Measurements from ENCODE around the gene GIT2.

GIT2 gene

DNA sequence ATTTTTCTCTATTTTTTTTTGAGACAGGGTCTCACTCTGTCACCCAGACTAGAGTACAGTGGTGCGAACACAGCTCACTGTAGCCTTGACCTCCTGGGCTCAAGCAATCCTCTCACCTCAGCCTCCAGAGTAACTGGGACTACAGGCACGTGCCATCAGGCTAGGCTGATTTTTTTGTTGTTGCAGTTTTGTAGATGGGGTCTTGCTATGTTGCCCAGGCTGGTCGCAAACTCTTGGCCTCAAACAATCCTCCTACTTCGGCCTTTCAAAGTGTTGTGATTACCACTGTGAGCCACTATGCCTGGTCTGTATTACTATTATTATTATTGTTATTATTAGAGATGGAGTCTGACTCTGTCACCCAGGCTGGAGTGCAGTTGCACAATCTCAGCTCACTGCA, 23.3 kb downstream of the GIT2 start:
- TF ChIP-seq EZH2 (IDR thresholded peaks at IDR 0.05; ENCODE audit: borderline replicate concordance, low read depth, low read length, severe bottlenecking), result no peak
- TF ChIP-seq, protein P1, sequence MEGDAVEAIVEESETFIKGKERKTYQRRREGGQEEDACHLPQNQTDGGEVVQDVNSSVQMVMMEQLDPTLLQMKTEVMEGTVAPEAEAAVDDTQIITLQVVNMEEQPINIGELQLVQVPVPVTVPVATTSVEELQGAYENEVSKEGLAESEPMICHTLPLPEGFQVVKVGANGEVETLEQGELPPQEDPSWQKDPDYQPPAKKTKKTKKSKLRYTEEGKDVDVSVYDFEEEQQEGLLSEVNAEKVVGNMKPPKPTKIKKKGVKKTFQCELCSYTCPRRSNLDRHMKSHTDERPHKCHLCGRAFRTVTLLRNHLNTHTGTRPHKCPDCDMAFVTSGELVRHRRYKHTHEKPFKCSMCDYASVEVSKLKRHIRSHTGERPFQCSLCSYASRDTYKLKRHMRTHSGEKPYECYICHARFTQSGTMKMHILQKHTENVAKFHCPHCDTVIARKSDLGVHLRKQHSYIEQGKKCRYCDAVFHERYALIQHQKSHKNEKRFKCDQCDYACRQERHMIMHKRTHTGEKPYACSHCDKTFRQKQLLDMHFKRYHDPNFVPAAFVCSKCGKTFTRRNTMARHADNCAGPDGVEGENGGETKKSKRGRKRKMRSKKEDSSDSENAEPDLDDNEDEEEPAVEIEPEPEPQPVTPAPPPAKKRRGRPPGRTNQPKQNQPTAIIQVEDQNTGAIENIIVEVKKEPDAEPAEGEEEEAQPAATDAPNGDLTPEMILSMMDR (IDR thresholded peaks at IDR 0.05; ENCODE audit: borderline replicate concordance, extremely low read depth, low read length, poor library complexity, severe bottlenecking), result no peak
- no peaks in the 10 kb centered on the region for H3K4me1 ChIP-seq (ENCODE audit: insufficient read depth, low read length)
- H3K4me3 ChIP-seq (ENCODE audit: low read depth in 1 of 2, low read length in 2 of 2), result no peak overlapping the region
- ATAC-seq (ENCODE audit: insufficient read depth, low read depth) (no peak), DNase-seq (no peak)
- H4K20me1 ChIP-seq (ENCODE audit: insufficient read depth, low read length), result no peaks in the 10 kb centered on the region
- H3K36me3 ChIP-seq (ENCODE audit: insufficient read depth, low read length), result peaks cover 78% of the 10 kb centered on the region
- H2AFZ ChIP-seq (ENCODE audit: low read depth, low read length), result no peak overlapping the region
- H3K27me3 ChIP-seq (ENCODE audit: insufficient read depth, low read length, poor library complexity), result no peaks in the 10 kb centered on the region
- H3K4me2 ChIP-seq (ENCODE audit: insufficient read depth, low read length), result no peak overlapping the region
- no peak overlapping the region for H3K9ac ChIP-seq (ENCODE audit: low read depth, low read length)
- no peaks in the 10 kb centered on the region for H3K79me2 ChIP-seq (ENCODE audit: insufficient read depth, low read length)
- H3K27ac ChIP-seq (ENCODE audit: low read length), result no peak overlapping the region
- H3K9me3 ChIP-seq (ENCODE audit: insufficient read depth, low read length, severe bottlenecking), result no peaks in the 10 kb centered on the region

DNA sequence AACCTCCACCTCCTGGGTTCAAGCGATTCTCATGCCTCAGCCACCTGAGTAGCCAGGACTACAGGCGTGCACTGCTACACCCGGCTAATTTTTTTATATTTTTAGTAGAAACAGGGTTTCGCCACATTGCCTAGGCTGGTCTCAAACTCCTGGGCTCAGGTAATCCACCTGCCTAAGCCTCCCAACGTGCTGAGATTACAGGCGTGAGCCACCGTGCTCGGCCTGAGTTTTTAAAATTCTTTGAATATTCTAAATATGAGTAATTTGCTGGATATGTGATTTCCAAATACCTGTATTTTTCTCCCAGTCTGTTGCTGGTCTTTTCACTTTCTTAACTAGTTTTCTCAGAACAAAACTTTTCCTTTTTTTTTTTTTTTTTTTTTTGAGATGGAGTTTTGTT, 27.4 kb downstream of the GIT2 start:
- no peaks in the 10 kb centered on the region for H4K20me1 ChIP-seq (ENCODE audit: insufficient read depth, low read length)
- H3K9me3 ChIP-seq (ENCODE audit: insufficient read depth, low read length, severe bottlenecking), result no peaks in the 10 kb centered on the region
- H3K79me2 ChIP-seq (ENCODE audit: insufficient read depth, low read length), result no peaks in the 10 kb centered on the region
- no peaks in the 10 kb centered on the region for H3K27me3 ChIP-seq (ENCODE audit: insufficient read depth, low read length, poor library complexity)
- H2AFZ ChIP-seq (ENCODE audit: low read depth, low read length), result no peak overlapping the region
- H3K4me1 ChIP-seq (ENCODE audit: insufficient read depth, low read length), result no peaks in the 10 kb centered on the region
- H3K36me3 ChIP-seq (ENCODE audit: insufficient read depth, low read length), result peaks cover 80% of the 10 kb centered on the region
- DNase-seq, result no peak
- H3K27ac ChIP-seq (ENCODE audit: low read length), result no peak overlapping the region
- TF ChIP-seq, protein P1 (IDR thresholded peaks at IDR 0.05; ENCODE audit: borderline replicate concordance, extremely low read depth, low read length, poor library complexity, severe bottlenecking), result no peak
- TF ChIP-seq EZH2 (IDR thresholded peaks at IDR 0.05; ENCODE audit: borderline replicate concordance, low read depth, low read length, severe bottlenecking), result no peak
- no peak overlapping the region for H3K4me2 ChIP-seq (ENCODE audit: insufficient read depth, low read length)
- H3K4me3 ChIP-seq (ENCODE audit: low read depth in 1 of 2, low read length in 2 of 2), result no peak overlapping the region
- ATAC-seq (ENCODE audit: insufficient read depth, low read depth), result no peak
- no peak overlapping the region for H3K9ac ChIP-seq (ENCODE audit: low read depth, low read length)

DNA sequence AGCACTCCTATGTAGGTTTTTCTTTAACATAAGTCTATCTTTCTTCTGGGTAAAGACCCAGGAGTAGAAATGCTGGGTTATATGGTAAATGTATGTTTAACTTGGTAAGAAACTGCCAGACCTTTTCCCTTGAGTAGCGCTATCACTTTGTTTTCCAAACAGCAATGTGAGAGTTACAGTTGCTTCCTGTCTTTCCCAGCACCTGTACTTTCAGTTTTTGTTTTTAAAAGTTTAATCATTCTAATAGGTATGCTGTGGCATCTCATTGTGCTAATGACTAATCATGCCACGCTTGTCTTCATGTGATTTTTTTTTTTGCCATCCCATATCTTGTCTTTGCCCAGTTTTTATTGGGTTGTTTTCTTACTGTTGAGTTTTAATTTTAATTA, 28.1 kb downstream of the GIT2 start:
- no peaks in the 10 kb centered on the region for H3K9me3 ChIP-seq (ENCODE audit: insufficient read depth, low read length, severe bottlenecking)
- TF ChIP-seq EZH2 (IDR thresholded peaks at IDR 0.05; ENCODE audit: borderline replicate concordance, low read depth, low read length, severe bottlenecking), result no peak
- TF ChIP-seq, protein P1 (IDR thresholded peaks at IDR 0.05; ENCODE audit: borderline replicate concordance, extremely low read depth, low read length, poor library complexity, severe bottlenecking), result no peak
- no peaks in the 10 kb centered on the region for H4K20me1 ChIP-seq (ENCODE audit: insufficient read depth, low read length)
- no peak for DNase-seq
- H3K79me2 ChIP-seq (ENCODE audit: insufficient read depth, low read length), result no peaks in the 10 kb centered on the region
- no peak for ATAC-seq (ENCODE audit: insufficient read depth, low read depth)
- H3K4me1 ChIP-seq (ENCODE audit: insufficient read depth, low read length), result no peaks in the 10 kb centered on the region
- H2AFZ ChIP-seq (ENCODE audit: low read depth, low read length), result no peak overlapping the region
- H3K4me3 ChIP-seq (ENCODE audit: low read depth in 1 of 2, low read length in 2 of 2), result no peak overlapping the region
- peaks cover 81% of the 10 kb centered on the region for H3K36me3 ChIP-seq (ENCODE audit: insufficient read depth, low read length)
- H3K4me2 ChIP-seq (ENCODE audit: insufficient read depth, low read length), result no peak overlapping the region
- no peaks in the 10 kb centered on the region for H3K27me3 ChIP-seq (ENCODE audit: insufficient read depth, low read length, poor library complexity)
- H3K9ac ChIP-seq (ENCODE audit: low read depth, low read length), result no peak overlapping the region
- no peak overlapping the region for H3K27ac ChIP-seq (ENCODE audit: low read length)
